Endothelial cell of hepatic sinusoid (primary cell): ENCODE data around the gene FAM83C.
"Not testable (repeated sequence)": the region's sequence is repeated elsewhere in the genome, so short reads cannot be mapped to it uniquely, and the experiment has no call there.

Experiments used
- in situ Hi-C: cut with HindIII; loops from 2 replicates; pipeline ENCODE4 v1.10.0; 2017; ENCODE audit warnings: low sequenced_read_pairs

Gene FAM83C

GRCh38 chr20:35319192-35319870 lies 27.1 kb upstream of the FAM83C start:
- in situ Hi-C loops: no loop called here

GRCh38 chr20:35318502-35319157 lies 26.4 kb upstream of the FAM83C start:
- in situ Hi-C loops: no loop called here

GRCh38 chr20:35317416-35318210 lies 25.4 kb upstream of the FAM83C start:
- in situ Hi-C loops: no loop called here

- in situ Hi-C loops: no loop called here
Measured at GRCh38 chr20:35316086-35316485, 23.9 kb upstream of the FAM83C start.

GRCh38 chr20:35315632-35316020 lies 23.4 kb upstream of the FAM83C start:
- in situ Hi-C loops: not testable (repeated sequence)

- in situ Hi-C loops: no loop called here
Measured at GRCh38 chr20:35314816-35315631, 22.8 kb upstream of the FAM83C start.

- in situ Hi-C loops: no loop called here
Measured at GRCh38 chr20:35312318-35312717, 20.1 kb upstream of the FAM83C start.

- in situ Hi-C loops: no loop called here
Measured at GRCh38 chr20:35311822-35312221, 19.6 kb upstream of the FAM83C start.

- in situ Hi-C loops: no loop called here
Measured at GRCh38 chr20:35311409-35311808, 19.2 kb upstream of the FAM83C start.

- in situ Hi-C loops: no loop called here
Measured at GRCh38 chr20:35307666-35308653, 15.7 kb upstream of the FAM83C start.

- in situ Hi-C loops: no loop called here
Measured at GRCh38 chr20:35306931-35307517, 14.8 kb upstream of the FAM83C start.

- in situ Hi-C loops: no loop called here
Measured at GRCh38 chr20:35305682-35306556, 13.7 kb upstream of the FAM83C start.

- in situ Hi-C loops: no loop called here
Measured at GRCh38 chr20:35304956-35305355, 12.7 kb upstream of the FAM83C start.

GRCh38 chr20:35303735-35304491 lies 11.7 kb upstream of the FAM83C start:
- in situ Hi-C loops: no loop called here

- in situ Hi-C loops: no loop called here
Measured at GRCh38 chr20:35303382-35303734, 11.1 kb upstream of the FAM83C start.

GRCh38 chr20:35302421-35303335 lies 10.5 kb upstream of the FAM83C start:
- in situ Hi-C loops: no loop called here

GRCh38 chr20:35301426-35301825 lies 9.2 kb upstream of the FAM83C start:
- in situ Hi-C loops: no loop called here
